Measurements from ENCODE around the gene DIP2B. TPM values are rescaled to one million over a fixed set of nuclear protein-coding genes. Genes with fewer than 3 reads are reported as not detected.

The DIP2B gene, protein sequence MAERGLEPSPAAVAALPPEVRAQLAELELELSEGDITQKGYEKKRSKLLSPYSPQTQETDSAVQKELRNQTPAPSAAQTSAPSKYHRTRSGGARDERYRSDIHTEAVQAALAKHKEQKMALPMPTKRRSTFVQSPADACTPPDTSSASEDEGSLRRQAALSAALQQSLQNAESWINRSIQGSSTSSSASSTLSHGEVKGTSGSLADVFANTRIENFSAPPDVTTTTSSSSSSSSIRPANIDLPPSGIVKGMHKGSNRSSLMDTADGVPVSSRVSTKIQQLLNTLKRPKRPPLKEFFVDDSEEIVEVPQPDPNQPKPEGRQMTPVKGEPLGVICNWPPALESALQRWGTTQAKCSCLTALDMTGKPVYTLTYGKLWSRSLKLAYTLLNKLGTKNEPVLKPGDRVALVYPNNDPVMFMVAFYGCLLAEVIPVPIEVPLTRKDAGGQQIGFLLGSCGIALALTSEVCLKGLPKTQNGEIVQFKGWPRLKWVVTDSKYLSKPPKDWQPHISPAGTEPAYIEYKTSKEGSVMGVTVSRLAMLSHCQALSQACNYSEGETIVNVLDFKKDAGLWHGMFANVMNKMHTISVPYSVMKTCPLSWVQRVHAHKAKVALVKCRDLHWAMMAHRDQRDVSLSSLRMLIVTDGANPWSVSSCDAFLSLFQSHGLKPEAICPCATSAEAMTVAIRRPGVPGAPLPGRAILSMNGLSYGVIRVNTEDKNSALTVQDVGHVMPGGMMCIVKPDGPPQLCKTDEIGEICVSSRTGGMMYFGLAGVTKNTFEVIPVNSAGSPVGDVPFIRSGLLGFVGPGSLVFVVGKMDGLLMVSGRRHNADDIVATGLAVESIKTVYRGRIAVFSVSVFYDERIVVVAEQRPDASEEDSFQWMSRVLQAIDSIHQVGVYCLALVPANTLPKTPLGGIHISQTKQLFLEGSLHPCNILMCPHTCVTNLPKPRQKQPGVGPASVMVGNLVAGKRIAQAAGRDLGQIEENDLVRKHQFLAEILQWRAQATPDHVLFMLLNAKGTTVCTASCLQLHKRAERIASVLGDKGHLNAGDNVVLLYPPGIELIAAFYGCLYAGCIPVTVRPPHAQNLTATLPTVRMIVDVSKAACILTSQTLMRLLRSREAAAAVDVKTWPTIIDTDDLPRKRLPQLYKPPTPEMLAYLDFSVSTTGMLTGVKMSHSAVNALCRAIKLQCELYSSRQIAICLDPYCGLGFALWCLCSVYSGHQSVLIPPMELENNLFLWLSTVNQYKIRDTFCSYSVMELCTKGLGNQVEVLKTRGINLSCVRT (N-terminal part only)
- total RNA-seq, result 15.0 and 19.6 TPM in 2 replicates

GRCh38 chr12:50504798-50505674, at the start of gene DIP2B:
DIP2B (plus strand) TSS chr12:50504985; CDS start chr12:50505141, 156 bp downstream.

GRCh38 chr12:50763639-50764285, 259.0 kb downstream of the DIP2B start, which contains the start of gene ATF1:
ATF1 (plus strand) TSS chr12:50764101; CDS start chr12:50780146, 16,045 bp downstream.

Other genes with a start within 250 kb of the DIP2B start
- 98.8 and 103 TPM in 2 replicates for gene LIMA1, start 221.5 kb upstream of the DIP2B start, total RNA-seq
- gene FAM186A, start 108.4 kb upstream of the DIP2B start, total RNA-seq, result not detected in 2 replicates
- gene LARP4, start 104.1 kb upstream of the DIP2B start, total RNA-seq, result 31.8 and 36.1 TPM in 2 replicates